K562 (cell line): Measurements from ENCODE around the gene LIPT2. TPM values are rescaled to one million over a fixed set of nuclear protein-coding genes. Genes with fewer than 3 reads are reported as not detected.

Experiments
- ATAC-seq: fragments of 200-7000 bp; cut with Tn5 transposase; 3 replicates; pipeline ENCODE4 v1.9.1; 2020; ENCODE audit warnings: moderate library complexity
- BruUV-seq: library from RNA; stranded (reverse); fragments of 400-500 nt; replicated peaks from 2 replicates; lab custom pipeline; 2021; lab: Mats Ljungman, UMichigan
- CTCF ChIA-PET: fragments of 300-600 bp; formaldehyde crosslinking; extraction: SDS; loops from one replicate; lab custom pipeline; 2021; ENCODE audit warnings: low intra/inter-chr PET ratio; lab: Yijun Ruan, JAX
- POLR2A ChIA-PET: fragments of 300-600, 350-650 bp; sonication (Branson Sonifier 250); formaldehyde crosslinking; extraction: SDS; loops from one replicate; lab custom pipeline; 2021; ENCODE audit warnings: antibody characterized with exemption, inconsistent platforms; lab: Yijun Ruan, JAX
- DNase-seq, 4 experiments: peaks; one replicate each; pipeline versions ENCODE4 v3.0.0 to v3.0.0-alpha.2; 2011 to 2018; ENCODE audit warnings: low spot score in 3 of 4, mixed read lengths in 3 of 4; ENCODE audit errors: extremely low read depth in 1 of 4
- FAIRE-seq: peaks from 2 replicates; lab custom pipeline; 2011; peaks lifted over from hg19 to GRCh38; lab: Jason Lieb, UNC
- H2AFZ ChIP-seq: 2 replicates; pipeline ENCODE4 v1.6.0; 2011; ENCODE audit warnings: low read depth, low read length, control low read depth, inconsistent platforms
- H3K27ac ChIP-seq: fragments of 200-600 bp; 3 replicates; pipeline ENCODE4 v1.8.0; 2011; ENCODE audit warnings: low read depth, mild to moderate bottlenecking, control low read depth, inconsistent platforms, low read length, moderate library complexity, mixed read lengths; ENCODE audit errors: extremely low read depth
- H3K27me3 ChIP-seq, 2 experiments: fragments of 300-600 bp in 1 of 2; 2 replicates in 1 of 2; 3 replicates in 1 of 2; pipeline versions ENCODE4 v1.6.0 to v1.8.0; 2011; ENCODE audit warnings: inconsistent platforms in 2 of 2, low read length in 2 of 2, mild to moderate bottlenecking in 1 of 2, mixed read lengths in 1 of 2, moderate library complexity in 1 of 2; ENCODE audit not compliant: control insufficient read depth in 2 of 2, insufficient read depth in 2 of 2
- H3K36me3 ChIP-seq: fragments of 300-600 bp; 3 replicates; pipeline ENCODE4 v1.8.0; 2011; ENCODE audit warnings: mild to moderate bottlenecking, low read length, inconsistent platforms; ENCODE audit not compliant: control insufficient read depth, insufficient read depth
- H3K4me1 ChIP-seq, 2 experiments: fragments of 200-600 bp in 1 of 2; replicated peaks in 1 of 2; 2 replicates in 1 of 2; 3 replicates in 1 of 2; pipeline versions ENCODE4 v1.5.1 to v1.8.0; 2011; ENCODE audit warnings: inconsistent platforms in 2 of 2, low read length in 2 of 2, mild to moderate bottlenecking in 1 of 2, mixed read lengths in 1 of 2, moderate library complexity in 1 of 2; ENCODE audit not compliant: control insufficient read depth in 2 of 2, insufficient read depth in 2 of 2
- H3K4me2 ChIP-seq: 2 replicates; pipeline ENCODE4 v1.6.1; 2011; ENCODE audit warnings: low read length, control low read depth, inconsistent platforms, mixed read lengths; ENCODE audit not compliant: insufficient read depth
- H3K4me3 ChIP-seq: fragments of 200-600 bp; sonication (generic), shearing (Covaris generic); 2 replicates; pipeline ENCODE4 v1.5.1; 2016; ENCODE audit warnings: control low read depth, inconsistent platforms
- H3K79me2 ChIP-seq: fragments of 200-600 bp; 3 replicates; pipeline ENCODE4 v1.8.0; 2011; ENCODE audit warnings: low read length, inconsistent platforms; ENCODE audit not compliant: control insufficient read depth, insufficient read depth
- H3K9ac ChIP-seq, 2 experiments: 2 replicates each; pipeline versions ENCODE4 v1.6.0 to v1.6.1; 2011; ENCODE audit warnings: low read depth in 2 of 2, low read length in 2 of 2, control low read depth in 1 of 2, inconsistent platforms in 1 of 2, mild to moderate bottlenecking in 1 of 2, mixed read lengths in 1 of 2; ENCODE audit not compliant: insufficient read depth in 1 of 2
- H3K9me1 ChIP-seq: one replicate; pipeline ENCODE4 v1.6.0; 2011; ENCODE audit warnings: inconsistent platforms, mild to moderate bottlenecking, low read length, moderate library complexity; ENCODE audit not compliant: control insufficient read depth, insufficient read depth
- H3K9me3 ChIP-seq: replicated peaks from 2 replicates; pipeline ENCODE4 v1.5.1; 2011; ENCODE audit warnings: low read depth, low read length, inconsistent platforms; ENCODE audit not compliant: control insufficient read depth, insufficient read depth
- H4K20me1 ChIP-seq: replicated peaks from 2 replicates; pipeline ENCODE4 v1.6.1; 2011; ENCODE audit warnings: low read length, inconsistent platforms, mixed read lengths; ENCODE audit not compliant: control insufficient read depth, insufficient read depth
- E2F6 ChIP-seq, 2 experiments: IDR thresholded peaks; 2 replicates each; pipeline ENCODE4 v1.6.1; 2011; ENCODE audit warnings: borderline replicate concordance in 1 of 2, control low read depth in 1 of 2, low read depth in 1 of 2, low read length in 1 of 2, mild to moderate bottlenecking in 1 of 2, mixed read lengths in 1 of 2, moderate library complexity in 1 of 2; ENCODE audit not compliant: insufficient read depth in 1 of 2, insufficient read length in 1 of 2, poor library complexity in 1 of 2, severe bottlenecking in 1 of 2; ENCODE audit errors: extremely low read depth in 1 of 2
- NONO ChIP-seq, 2 experiments: fragments of 200-400 bp in 1 of 2; fragments of 450-650 bp in 1 of 2; formaldehyde crosslinking in 1 of 2; IDR thresholded peaks; 2 replicates each; pipeline ENCODE4 v1.6.1; 2017; ENCODE audit warnings: low read depth in 2 of 2, mild to moderate bottlenecking in 2 of 2, moderate library complexity in 2 of 2, low read length in 1 of 2
- ZHX1 ChIP-seq: fragments of 150-350 bp; conservative IDR thresholded peaks from 2 replicates; pipeline ENCODE4 v1.6.1; 2014; ENCODE audit warnings: low read length
- WGBS: fragments of 100-300 bp; shearing (Covaris generic); methylation state at CpG from one replicate; pipeline ENCODE4 v1.1.6; 2016; ENCODE audit warnings: low coverage, mixed read lengths; ENCODE audit not compliant: insufficient coverage; ENCODE audit errors: missing lambda C conversion rate; 5-methylcytosine and 5-hydroxymethylcytosine counted together
- in situ Hi-C: fragments of 300-500 bp; cut with MboI; formaldehyde crosslinking; loops from 4 replicates; pipeline ENCODE4 v1.15.0; 2018; ENCODE audit warnings: inconsistent platforms, mixed read lengths
- intact Hi-C: fragments of 100-400 bp; cut with micrococcal nuclease; formaldehyde crosslinking; loops from 2 replicates; pipeline ENCODE4 v1.14.2; 2022
- polyA plus RNA-seq, 8 experiments: library from polyadenylated mRNA; depleted of rRNA in 4 of 8; stranded (reverse) in 5 of 8; unstranded in 3 of 8; fragments of >200 nt; fragmentation: Nextera tagmentation in 2 of 8; fragmentation: Illumina TruSeq in 1 of 8; extraction: Ambion mirVana in 2 of 8; extraction: Trizol in 1 of 8; gene quantifications; 2 replicates each; pipeline versions ENCODE4 v1.2.1 to v1.2.3, GENCODE V29; 2011 to 2014; ENCODE audit warnings: inconsistent platforms in 1 of 8, missing spikeins in 1 of 8
- total RNA-seq, 7 experiments: library from RNA; depleted of rRNA in 6 of 7; stranded (reverse); fragments of >200 nt in 6 of 7; fragmentation: Illumina TruSeq in 2 of 7; extraction: Trizol in 2 of 7; gene quantifications; 2 replicates each; pipeline versions ENCODE4 v1.2.1 to v1.2.3, GENCODE V29; 2011 to 2021; ENCODE audit warnings: low replicate concordance in 1 of 7

Gene LIPT2
- total and polyA plus RNA-seq, 9 of the 15 experiments (the other 6 are each of a cell fraction or from before 2014, with no cell fraction given): 1.00 to 5.2 (median 3.5) TPM

DNA sequence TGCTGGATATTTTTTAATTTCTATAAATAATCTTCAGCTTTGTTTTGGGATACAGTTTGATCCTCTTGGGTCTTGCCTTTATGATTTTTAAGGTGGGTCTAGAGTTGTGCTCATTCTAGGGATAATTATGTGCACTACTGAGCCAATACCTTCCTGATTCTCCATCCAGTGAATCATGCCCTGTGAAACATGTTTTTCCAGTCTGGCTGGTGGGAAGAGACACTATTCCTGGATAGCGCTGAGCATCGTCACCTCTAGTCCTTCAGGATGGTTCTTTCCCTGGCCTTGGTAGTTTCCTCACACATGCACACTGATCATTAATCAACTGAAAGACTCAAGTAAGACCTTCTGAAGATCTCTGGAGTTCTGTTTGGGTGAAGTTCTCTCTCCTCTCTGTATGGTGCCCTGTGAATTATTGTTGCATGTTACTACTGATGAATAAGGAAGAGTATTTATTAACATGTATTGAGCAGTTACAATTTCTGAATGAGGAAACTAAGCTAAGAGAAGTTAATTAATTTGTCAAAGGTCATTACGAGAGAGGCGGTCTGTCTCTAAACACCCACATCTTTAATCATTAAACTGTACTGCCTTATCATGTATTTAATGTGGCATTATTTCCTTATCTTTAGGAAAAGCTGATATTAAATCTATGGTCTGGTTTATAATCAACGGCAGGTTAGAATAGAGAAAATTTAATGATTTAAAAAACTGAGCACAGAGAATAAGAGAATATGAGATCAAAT lies 39.1 kb upstream of the LIPT2 start:
- no peak for ATAC-seq
- Histone ChIP-seq H3K36me3 (no peaks in the 10 kb centered on the region), H3K9ac (no peak overlapping the region), H3K9me1 (no peaks in the 10 kb centered on the region), H3K4me3 (no peak overlapping the region), H3K4me1 (no peaks in the 10 kb centered on the region; a peak in 1 of 5 replicates), H3K27ac (no peak overlapping the region), H2AFZ (no peak overlapping the region), H3K4me2 (no peak overlapping the region), H4K20me1 (no peaks in the 10 kb centered on the region), H3K9me3 (no peaks in the 10 kb centered on the region; the same call in 1 of the 2 replicates), H3K79me2 (no peaks in the 10 kb centered on the region), H3K27me3 (no peaks in the 10 kb centered on the region; a peak in 1 of 5 replicates)
- CTCF ChIA-PET: no interaction called here
- DNase-seq: no peak
- no peak for FAIRE-seq
- POLR2A ChIA-PET: interaction anchor here (0.8 kb wide), 1 partner anchor 12 kb away, joined by 3 read pairs; no protein-coding TSS in a partner anchor
- no TSS peak for BruUV-seq
- WGBS: 62% methylated on average over 5 of the region's 5 CpGs
- TF ChIP-seq NONO (IDR thresholded peaks at IDR 0.05; ENCODE audit: low read depth in 2 of 2, low read length in 1 of 2) (no peak), E2F6 (IDR thresholded peaks at IDR 0.05; ENCODE audit: borderline replicate concordance in 1 of 2, extremely low read depth in 1 of 2, insufficient read depth in 1 of 2, insufficient read length in 1 of 2, low read depth in 1 of 2, low read length in 1 of 2, poor library complexity in 1 of 2, severe bottlenecking in 1 of 2) (no peak), ZHX1 (no peak)
- in situ Hi-C loops (no loop called here), intact Hi-C loops (no loop called here)
